GM19328 (cell line): ENCODE results near the gene ARHGAP5.

Experiments used
- ATAC-seq: cut with Tn5 transposase; IDR thresholded peaks from one replicate; pipeline ENCODE4 v1.9.1; 2021; ENCODE audit warnings: mild to moderate bottlenecking, moderate library complexity; ENCODE audit not compliant: unreplicated experiment

ARHGAP5 gene

DNA sequence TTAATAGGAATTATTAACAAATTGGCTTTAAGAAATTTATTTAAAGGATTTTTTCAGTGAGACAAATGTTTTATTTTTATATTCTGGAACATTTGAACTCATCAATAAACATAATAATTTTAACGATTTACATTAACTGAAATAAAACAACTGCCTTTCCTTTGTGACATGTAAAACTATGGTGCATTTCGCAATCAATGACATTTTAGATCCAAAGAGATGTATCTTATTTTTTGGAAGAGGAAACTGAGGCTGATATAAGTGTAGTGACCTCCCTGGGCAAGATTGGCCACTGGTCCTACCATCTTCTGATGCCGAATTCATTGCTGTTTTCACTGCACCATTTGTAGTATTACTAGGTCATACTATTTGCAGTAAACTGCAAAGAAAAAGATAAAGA lies 128.4 kb downstream of the ARHGAP5 start:
- no peak for ATAC-seq

DNA sequence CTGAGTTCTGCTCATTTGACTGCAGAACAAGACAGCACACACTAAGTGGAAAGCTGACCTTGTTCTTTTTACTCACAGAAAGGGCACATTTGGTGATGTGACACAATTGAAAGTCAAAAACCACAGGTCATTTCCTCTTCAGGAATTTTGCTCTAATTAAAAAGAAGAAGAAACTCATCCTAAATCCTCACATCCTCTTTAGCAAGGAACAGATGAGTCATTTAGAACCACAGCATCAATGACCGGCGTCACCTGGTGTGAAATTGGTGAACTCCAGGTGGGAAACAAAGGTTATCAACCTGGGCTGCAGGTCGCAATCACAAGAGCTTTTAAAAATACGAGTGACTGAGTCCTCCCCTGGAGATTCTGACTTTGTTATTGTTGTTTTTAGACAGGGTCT lies 128.9 kb downstream of the ARHGAP5 start:
- ATAC-seq = no peak

DNA sequence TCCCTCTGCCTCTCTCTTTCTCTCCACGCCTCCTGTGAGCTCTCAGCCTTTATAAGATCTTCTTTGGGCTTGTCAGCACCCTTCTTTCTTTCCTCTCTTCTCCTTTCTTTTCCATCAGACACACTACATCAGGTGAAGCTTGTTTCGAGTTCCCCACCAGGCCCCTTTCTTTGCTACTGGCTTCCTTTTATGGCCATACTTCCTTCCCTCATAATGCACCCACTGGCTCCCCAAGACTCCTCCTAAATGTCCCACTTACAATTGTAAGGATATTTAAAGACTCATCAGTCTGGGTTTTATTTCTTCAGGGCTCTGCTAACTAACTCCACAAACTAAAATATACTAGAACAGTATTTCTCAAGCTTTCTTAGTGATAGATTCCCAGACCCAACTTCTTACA lies 129.4 kb downstream of the ARHGAP5 start:
- ATAC-seq = no peak

DNA sequence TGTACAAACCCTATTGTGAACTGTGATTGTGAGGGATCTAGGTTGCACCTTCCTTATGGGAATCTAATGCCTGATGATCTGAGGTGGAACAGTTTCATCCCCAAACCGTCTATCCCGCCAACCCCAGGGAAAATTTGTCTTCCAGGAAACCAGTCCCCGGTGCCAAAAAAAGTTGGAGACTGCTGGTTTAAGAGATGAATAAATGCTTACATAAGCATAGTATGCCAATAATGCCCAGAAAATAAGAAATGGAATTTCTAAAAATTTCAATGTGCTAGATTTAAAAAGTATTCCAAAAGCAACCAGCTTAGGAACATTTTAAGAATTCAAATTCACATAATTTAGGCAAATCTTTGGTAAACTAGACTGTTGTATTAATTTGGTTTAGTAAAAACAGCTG lies 131.4 kb downstream of the ARHGAP5 start:
- no peak for ATAC-seq
